HepG2 (cell line): ENCODE data around the gene ACACB. TPM values are rescaled to one million over a fixed set of nuclear protein-coding genes. Genes with fewer than 3 reads are reported as not detected.

Source experiments
- ARID3A ChIP-seq: IDR thresholded peaks from 2 replicates; pipeline ENCODE4 v1.6.1; 2012; ENCODE audit warnings: low read depth, low read length, improper control_type of control experiment
- ATF3 ChIP-seq: sonication (generic); formaldehyde crosslinking; IDR thresholded peaks from 2 replicates; pipeline ENCODE4 v1.4.0; 2020; ENCODE audit warnings: missing genetic modification reagents
- ATF4 ChIP-seq, 2 experiments: fragments of 450-650 bp in 1 of 2; sonication (generic) in 1 of 2; formaldehyde crosslinking; IDR thresholded peaks; 2 replicates each; pipeline versions ENCODE4 v1.5.0 to v1.8.0; 2020 to 2022; ENCODE audit warnings: mild to moderate bottlenecking in 1 of 2, missing genetic modification reagents in 1 of 2
- CC2D1A ChIP-seq: sonication (generic); formaldehyde crosslinking; IDR thresholded peaks from 2 replicates; pipeline ENCODE4 v1.8.1; 2023; ENCODE audit warnings: mild to moderate bottlenecking, missing genetic modification reagents
- FOXA3 ChIP-seq: IDR thresholded peaks from 2 replicates; pipeline ENCODE4 v1.6.1; 2016; ENCODE audit warnings: missing genetic modification reagents, missing compliant biosample characterization
- IRX3 ChIP-seq: sonication (generic); formaldehyde crosslinking; IDR thresholded peaks from 2 replicates; pipeline ENCODE4 v1.8.1; 2023; ENCODE audit warnings: mild to moderate bottlenecking, low read depth, missing genetic modification reagents, borderline replicate concordance
- MAFG ChIP-seq: sonication (generic); formaldehyde crosslinking; IDR thresholded peaks from 2 replicates; pipeline ENCODE4 v1.5.1; 2020; ENCODE audit warnings: mild to moderate bottlenecking, missing genetic modification reagents
- PAWR ChIP-seq: sonication (generic); formaldehyde crosslinking; IDR thresholded peaks from 2 replicates; pipeline ENCODE4 v1.4.0; 2020; ENCODE audit warnings: missing genetic modification reagents, mild to moderate bottlenecking, borderline replicate concordance
- SOX5 ChIP-seq: IDR thresholded peaks from 2 replicates; pipeline ENCODE4 v1.6.1; 2016; ENCODE audit warnings: borderline replicate concordance
- THAP9 ChIP-seq: sonication (generic); formaldehyde crosslinking; IDR thresholded peaks from 2 replicates; pipeline ENCODE4; 2020; ENCODE audit warnings: missing genetic modification reagents, mild to moderate bottlenecking, borderline replicate concordance
- ZBED4 ChIP-seq: sonication (generic); formaldehyde crosslinking; IDR thresholded peaks from 2 replicates; pipeline ENCODE4 v1.4.0; 2020; ENCODE audit warnings: missing genetic modification reagents, borderline replicate concordance
- ZNF276 ChIP-seq: sonication (generic); formaldehyde crosslinking; IDR thresholded peaks from 2 replicates; pipeline ENCODE4 v1.4.0; 2020; ENCODE audit warnings: mild to moderate bottlenecking, low read depth, missing genetic modification reagents
- ZNF660 ChIP-seq: sonication (generic); formaldehyde crosslinking; IDR thresholded peaks from 2 replicates; pipeline ENCODE4 v1.5.1; 2020; ENCODE audit warnings: mild to moderate bottlenecking, low read depth, missing genetic modification reagents, borderline replicate concordance
- ZNF780A ChIP-seq: sonication (generic); formaldehyde crosslinking; IDR thresholded peaks from 2 replicates; pipeline ENCODE4 v1.8.0; 2022; ENCODE audit warnings: mild to moderate bottlenecking, missing genetic modification reagents, moderate library complexity
- ZZZ3 ChIP-seq: sonication (generic); formaldehyde crosslinking; IDR thresholded peaks from 2 replicates; pipeline ENCODE4 v1.4.0; 2020; ENCODE audit warnings: missing genetic modification reagents, mild to moderate bottlenecking, borderline replicate concordance
- polyA plus RNA-seq, 8 experiments: library from polyadenylated mRNA; depleted of rRNA in 3 of 8; stranded (reverse) in 7 of 8; unstranded in 1 of 8; fragments of >200 nt; fragmentation: Illumina TruSeq in 4 of 8; extraction: Trizol in 4 of 8; gene quantifications; 2 replicates each; pipeline versions ENCODE4 v1.2.1 to v1.2.3, GENCODE V29; 2011 to 2016; ENCODE audit warnings: low read depth in 4 of 8, missing spikeins in 1 of 8, mixed read lengths in 1 of 8; ENCODE audit not compliant: insufficient read depth in 1 of 8
- total RNA-seq, 5 experiments: library from RNA; depleted of rRNA; stranded (reverse); fragments of >200 nt; fragmentation: Illumina TruSeq; extraction: Trizol; gene quantifications; 2 replicates each; pipeline ENCODE4 v1.2.3, GENCODE V29; 2016; ENCODE audit warnings: low read depth in 1 of 5

The ACACB gene
- total and polyA plus RNA-seq, 2 of the 13 experiments (the other 11 are each of a cell fraction or from before 2014, with no cell fraction given) = 6.2 to 8.6 TPM

GRCh38 chr12:109115758-109116610 lies at the start of gene ACACB (continued):
- TF ChIP-seq ARID3A (no peak; the same call in 1 of the 2 replicates), SOX5 (CRISPR knock-in tag) (peak; percentile 63), ZNF276 (no peak), FOXA3 (CRISPR knock-in tag) (peak; percentile 71), IRX3 (CRISPR knock-in tag) (no peak), ATF3 (CRISPR knock-in tag) (no peak), ATF4 (CRISPR knock-in tag; IDR thresholded peaks at IDR 0.05) (no peak), ZNF780A (no peak), MAFG (no peak), ZBED4 (CRISPR knock-in tag) (peak; percentile 61; the same call in 1 of the 2 replicates), PAWR (CRISPR knock-in tag) (no peak), THAP9 (CRISPR knock-in tag) (no peak), CC2D1A (CRISPR knock-in tag) (no peak), ZZZ3 (CRISPR knock-in tag) (0 out of 2 replicates have a peak, but pooled peaks have one; percentile 59), ZNF660 (no peak)
